Measurements from ENCODE around the gene DTNA. TPM values are rescaled to one million over a fixed set of nuclear protein-coding genes. Genes with fewer than 3 reads are reported as not detected.

Gene DTNA
- total RNA-seq, 1 experiment from 2014 or later = 7.8 TPM

GRCh38 chr18:34809451-34810072, 99.5 kb downstream of the DTNA start:
- TF ChIP-seq EZH2phosphoT487 (IDR thresholded peaks at IDR 0.05; ENCODE audit: borderline replicate concordance, low read length) = no peak
- TF ChIP-seq, protein P1, sequence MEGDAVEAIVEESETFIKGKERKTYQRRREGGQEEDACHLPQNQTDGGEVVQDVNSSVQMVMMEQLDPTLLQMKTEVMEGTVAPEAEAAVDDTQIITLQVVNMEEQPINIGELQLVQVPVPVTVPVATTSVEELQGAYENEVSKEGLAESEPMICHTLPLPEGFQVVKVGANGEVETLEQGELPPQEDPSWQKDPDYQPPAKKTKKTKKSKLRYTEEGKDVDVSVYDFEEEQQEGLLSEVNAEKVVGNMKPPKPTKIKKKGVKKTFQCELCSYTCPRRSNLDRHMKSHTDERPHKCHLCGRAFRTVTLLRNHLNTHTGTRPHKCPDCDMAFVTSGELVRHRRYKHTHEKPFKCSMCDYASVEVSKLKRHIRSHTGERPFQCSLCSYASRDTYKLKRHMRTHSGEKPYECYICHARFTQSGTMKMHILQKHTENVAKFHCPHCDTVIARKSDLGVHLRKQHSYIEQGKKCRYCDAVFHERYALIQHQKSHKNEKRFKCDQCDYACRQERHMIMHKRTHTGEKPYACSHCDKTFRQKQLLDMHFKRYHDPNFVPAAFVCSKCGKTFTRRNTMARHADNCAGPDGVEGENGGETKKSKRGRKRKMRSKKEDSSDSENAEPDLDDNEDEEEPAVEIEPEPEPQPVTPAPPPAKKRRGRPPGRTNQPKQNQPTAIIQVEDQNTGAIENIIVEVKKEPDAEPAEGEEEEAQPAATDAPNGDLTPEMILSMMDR (conservative IDR thresholded peaks at IDR 0.05; ENCODE audit: low read depth, low read length) = peak; percentile 61
- TF ChIP-seq EZH2 (IDR thresholded peaks at IDR 0.05; ENCODE audit: low read length, unreplicated experiment) = no peak
- Histone ChIP-seq H3F3A (ENCODE audit: low read length, unreplicated experiment) (no peaks in the 10 kb centered on the region), H4K20me1 (ENCODE audit: low read length) (no peaks in the 10 kb centered on the region), H3K36me3 (ENCODE audit: low read depth, low read length) (no peaks in the 10 kb centered on the region), H3K4me1 (ENCODE audit: insufficient read depth, low read length) (peaks cover 14% of the 10 kb centered on the region), H3K27ac (ENCODE audit: low read length) (no peak overlapping the region), H3K4me2 (ENCODE audit: low read length) (no peak overlapping the region), H3K9ac (ENCODE audit: low read length) (no peak overlapping the region), H3K9me2 (replicated peaks; ENCODE audit: low read length) (no peaks in the 10 kb centered on the region), H2AFZ (ENCODE audit: low read length) (no peak overlapping the region), H3K4me3 (ENCODE audit: low read length) (no peak overlapping the region), H3K27me3 (ENCODE audit: low read length) (no peaks in the 10 kb centered on the region), H3K9me3 (ENCODE audit: low read length) (no peaks in the 10 kb centered on the region), H3K79me2 (ENCODE audit: low read length) (no peaks in the 10 kb centered on the region)
- peak; percentile 38 for DNase-seq
- ATAC-seq = no peak
- intact Hi-C loops (cut with micrococcal nuclease) = no loop called here
- BruUV-seq (replicated peaks) = no TSS peak
- ChIA-PET CTCF (interaction anchor here (0.6 to 0.7 kb wide), 3 partner anchors 114 to 233 kb away, joined by 3 to 4 read pairs (median 3); no protein-coding TSS in a partner anchor), POLR2A (ENCODE audit: unreplicated experiment) (no interaction called here)

GRCh38 chr18:34816183-34816582, 106.1 kb downstream of the DTNA start:
- no peaks in the 10 kb centered on the region for H3K27me3 ChIP-seq (ENCODE audit: low read length)
- POLR2A ChIA-PET (ENCODE audit: unreplicated experiment) = no interaction called here
- no peak overlapping the region for H3K9ac ChIP-seq (ENCODE audit: low read length)
- no peaks in the 10 kb centered on the region for H3K9me2 ChIP-seq (replicated peaks; ENCODE audit: low read length)
- no peaks in the 10 kb centered on the region for H3K9me3 ChIP-seq (ENCODE audit: low read length)
- no peaks in the 10 kb centered on the region for H4K20me1 ChIP-seq (ENCODE audit: low read length)
- no peak overlapping the region for H3K4me2 ChIP-seq (ENCODE audit: low read length)
- intact Hi-C loops (cut with micrococcal nuclease) = no loop called here
- H3K4me3 ChIP-seq (ENCODE audit: low read length) = no peak overlapping the region
- BruUV-seq (replicated peaks) = no TSS peak
- H2AFZ ChIP-seq (ENCODE audit: low read length) = no peak overlapping the region
- CTCF ChIA-PET = no interaction called here
- ATAC-seq = no peak
- H3F3A ChIP-seq (ENCODE audit: low read length, unreplicated experiment) = no peaks in the 10 kb centered on the region
- H3K4me1 ChIP-seq (ENCODE audit: insufficient read depth, low read length) = no peaks in the 10 kb centered on the region
- H3K27ac ChIP-seq (ENCODE audit: low read length) = no peak overlapping the region
- TF ChIP-seq, protein P1 (conservative IDR thresholded peaks at IDR 0.05; ENCODE audit: low read depth, low read length) = no peak
- TF ChIP-seq EZH2phosphoT487 (IDR thresholded peaks at IDR 0.05; ENCODE audit: borderline replicate concordance, low read length) = no peak
- no peaks in the 10 kb centered on the region for H3K36me3 ChIP-seq (ENCODE audit: low read depth, low read length)
- no peaks in the 10 kb centered on the region for H3K79me2 ChIP-seq (ENCODE audit: low read length)
- DNase-seq = no peak

DNA sequence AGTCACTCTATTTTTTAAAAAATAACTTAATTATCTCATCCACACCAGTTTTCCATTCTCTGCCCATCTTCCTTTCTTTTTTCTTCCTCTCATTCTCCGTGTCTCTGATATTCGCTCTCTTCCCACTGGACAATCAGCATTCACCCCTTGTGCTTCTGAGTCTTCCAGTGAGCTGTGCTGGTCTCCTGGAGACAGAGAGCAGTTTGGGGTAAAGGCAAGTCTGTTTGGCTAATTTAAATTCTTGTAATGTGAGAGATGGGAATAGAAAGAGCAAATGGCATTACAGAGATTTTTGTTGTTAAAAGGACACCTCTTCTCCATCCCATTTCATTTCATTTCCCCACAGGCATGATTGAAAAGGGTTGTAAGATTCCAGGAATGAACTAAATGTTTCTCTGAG, 107.5 kb downstream of the DTNA start:
- Histone ChIP-seq H4K20me1 (ENCODE audit: low read length) (no peaks in the 10 kb centered on the region), H3K4me2 (ENCODE audit: low read length) (no peak overlapping the region), H3K79me2 (ENCODE audit: low read length) (no peaks in the 10 kb centered on the region), H3K9me3 (ENCODE audit: low read length) (no peaks in the 10 kb centered on the region), H3K27ac (ENCODE audit: low read length) (no peak overlapping the region), H3K36me3 (ENCODE audit: low read depth, low read length) (no peaks in the 10 kb centered on the region), H3K27me3 (ENCODE audit: low read length) (no peaks in the 10 kb centered on the region), H3K9me2 (replicated peaks; ENCODE audit: low read length) (no peaks in the 10 kb centered on the region), H3K4me3 (ENCODE audit: low read length) (no peak overlapping the region), H3K9ac (ENCODE audit: low read length) (no peak overlapping the region), H2AFZ (ENCODE audit: low read length) (no peak overlapping the region), H3K4me1 (ENCODE audit: insufficient read depth, low read length) (no peaks in the 10 kb centered on the region), H3F3A (ENCODE audit: low read length, unreplicated experiment) (no peaks in the 10 kb centered on the region)
- ChIA-PET CTCF (no interaction called here), POLR2A (ENCODE audit: unreplicated experiment) (no interaction called here)
- no peak for DNase-seq
- no peak for ATAC-seq
- no TSS peak for BruUV-seq (replicated peaks)
- intact Hi-C loops (cut with micrococcal nuclease) = no loop called here
- TF ChIP-seq EZH2 (IDR thresholded peaks at IDR 0.05; ENCODE audit: low read length, unreplicated experiment) = no peak
- TF ChIP-seq, protein P1 (conservative IDR thresholded peaks at IDR 0.05; ENCODE audit: low read depth, low read length) = no peak
- no peak for TF ChIP-seq EZH2phosphoT487 (IDR thresholded peaks at IDR 0.05; ENCODE audit: borderline replicate concordance, low read length)

Measured in PC-3 (cell line).